Measurements from ENCODE around the gene TMED6.

TMED6 gene

DNA sequence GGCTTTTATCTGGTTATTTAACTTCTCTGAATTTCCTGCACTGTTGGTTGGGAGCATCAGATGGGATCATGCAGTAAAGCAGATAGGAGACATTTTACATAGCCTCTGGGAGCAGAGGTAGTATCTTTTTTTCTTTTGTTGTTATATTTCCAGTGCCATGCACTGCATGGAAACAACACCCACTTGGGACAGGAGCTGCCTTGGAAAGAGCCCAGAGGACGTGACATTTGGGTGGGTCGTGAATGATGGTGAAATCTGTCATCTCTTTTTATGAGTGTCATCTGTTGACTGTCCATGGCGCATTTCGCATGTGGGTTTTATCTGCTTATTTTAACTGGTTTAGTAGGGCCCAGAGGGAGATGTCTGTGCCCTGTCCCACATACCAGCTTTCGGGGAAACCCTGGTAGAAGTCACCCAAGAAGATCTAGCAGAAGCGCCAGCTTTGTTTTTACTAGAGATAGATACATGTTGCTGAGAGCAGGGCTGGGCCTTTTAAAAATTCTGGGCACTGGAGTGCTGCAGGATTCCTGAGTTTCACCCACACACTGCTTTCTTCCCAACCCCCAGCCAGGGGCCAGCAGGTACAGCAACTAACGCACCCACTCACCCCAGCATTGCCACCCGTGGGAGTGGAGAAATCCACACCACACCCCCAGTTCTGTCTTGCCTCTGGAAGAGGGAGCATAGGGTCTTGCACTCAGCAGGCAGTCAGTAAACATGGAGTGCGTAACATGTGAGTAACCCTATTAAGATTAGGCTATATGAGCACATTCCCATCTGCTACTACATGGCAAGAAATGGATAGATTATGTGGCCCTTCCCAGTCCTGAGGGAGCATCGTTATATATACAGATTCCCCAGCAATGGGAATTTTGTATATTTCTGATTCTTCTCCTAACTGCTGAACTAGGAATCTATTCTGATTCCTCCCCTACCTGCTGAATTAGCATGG, 42.6 kb upstream of the TMED6 start:
- POLR2A ChIA-PET: interaction anchor here (0.9 kb wide), 1 partner anchor 361 kb away, joined by 3 read pairs; the partner anchor contains the start of gene NOB1
- DNase-seq (ENCODE audit: extremely low spot score): no peak
- CTCF ChIA-PET: interaction anchor here (0.6 to 1.0 kb wide), 2 partner anchors 134 to 361 kb away, joined by 3 to 6 read pairs; partner anchors contain the start of gene NOB1
- TF ChIP-seq L3MBTL2 (conservative IDR thresholded peaks at IDR 0.05) (no peak), LEF1 (IDR thresholded peaks at IDR 0.05; ENCODE audit: borderline replicate concordance) (no peak), ARNT (IDR thresholded peaks at IDR 0.05) (no peak), SP1 (IDR thresholded peaks at IDR 0.05) (no peak), FOXA1 (IDR thresholded peaks at IDR 0.05) (no peak), ELF4 (IDR thresholded peaks at IDR 0.05) (no peak), TARDBP (IDR thresholded peaks at IDR 0.05) (no peak), NFRKB (IDR thresholded peaks at IDR 0.05) (no peak), SUZ12 (IDR thresholded peaks at IDR 0.05) (no peak), CTBP1 (IDR thresholded peaks at IDR 0.05; ENCODE audit: borderline replicate concordance) (no peak), HDGF (IDR thresholded peaks at IDR 0.05; ENCODE audit: borderline replicate concordance) (no peak), BHLHE40 (IDR thresholded peaks at IDR 0.05; ENCODE audit: borderline replicate concordance) (no peak), FOXM1 (IDR thresholded peaks at IDR 0.05; ENCODE audit: borderline replicate concordance) (no peak), ZNF384 (IDR thresholded peaks at IDR 0.05) (no peak), FOXK2 (IDR thresholded peaks at IDR 0.05) (no peak)
- TF ChIP-seq, protein P1, sequence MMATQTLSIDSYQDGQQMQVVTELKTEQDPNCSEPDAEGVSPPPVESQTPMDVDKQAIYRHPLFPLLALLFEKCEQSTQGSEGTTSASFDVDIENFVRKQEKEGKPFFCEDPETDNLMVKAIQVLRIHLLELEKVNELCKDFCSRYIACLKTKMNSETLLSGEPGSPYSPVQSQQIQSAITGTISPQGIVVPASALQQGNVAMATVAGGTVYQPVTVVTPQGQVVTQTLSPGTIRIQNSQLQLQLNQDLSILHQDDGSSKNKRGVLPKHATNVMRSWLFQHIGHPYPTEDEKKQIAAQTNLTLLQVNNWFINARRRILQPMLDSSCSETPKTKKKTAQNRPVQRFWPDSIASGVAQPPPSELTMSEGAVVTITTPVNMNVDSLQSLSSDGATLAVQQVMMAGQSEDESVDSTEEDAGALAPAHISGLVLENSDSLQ (IDR thresholded peaks at IDR 0.05): no peak

DNA sequence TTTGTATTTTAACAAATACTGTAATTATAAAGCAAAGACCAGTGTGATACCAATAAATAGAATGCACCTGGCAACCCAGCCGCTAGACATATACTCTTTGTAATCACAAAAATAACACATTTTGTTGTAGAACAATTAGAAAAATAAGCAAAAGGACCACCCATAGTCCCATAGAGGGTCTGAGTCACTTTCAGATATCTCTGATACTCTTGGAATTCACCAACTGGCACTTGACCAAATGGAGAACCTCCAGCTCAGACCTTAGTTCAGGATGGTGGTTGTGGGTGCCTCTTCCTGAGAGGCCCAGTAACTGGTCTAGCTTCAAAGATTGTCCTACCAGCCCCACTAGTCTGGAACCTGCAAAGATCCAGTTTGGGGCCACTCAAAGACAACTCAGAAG, 35.0 kb upstream of the TMED6 start:
- DNase-seq (ENCODE audit: extremely low spot score): no peak
- CTCF ChIA-PET: no interaction called here
- POLR2A ChIA-PET: no interaction called here
- TF ChIP-seq FOXA1 (IDR thresholded peaks at IDR 0.05): no peak
- no peak for TF ChIP-seq BHLHE40 (IDR thresholded peaks at IDR 0.05; ENCODE audit: borderline replicate concordance)
- no peak for TF ChIP-seq SP1 (IDR thresholded peaks at IDR 0.05)
- no peak for TF ChIP-seq LEF1 (IDR thresholded peaks at IDR 0.05; ENCODE audit: borderline replicate concordance)
- TF ChIP-seq TARDBP (IDR thresholded peaks at IDR 0.05): no peak
- no peak for TF ChIP-seq FOXM1 (IDR thresholded peaks at IDR 0.05; ENCODE audit: borderline replicate concordance)
- TF ChIP-seq L3MBTL2 (conservative IDR thresholded peaks at IDR 0.05): no peak

DNA sequence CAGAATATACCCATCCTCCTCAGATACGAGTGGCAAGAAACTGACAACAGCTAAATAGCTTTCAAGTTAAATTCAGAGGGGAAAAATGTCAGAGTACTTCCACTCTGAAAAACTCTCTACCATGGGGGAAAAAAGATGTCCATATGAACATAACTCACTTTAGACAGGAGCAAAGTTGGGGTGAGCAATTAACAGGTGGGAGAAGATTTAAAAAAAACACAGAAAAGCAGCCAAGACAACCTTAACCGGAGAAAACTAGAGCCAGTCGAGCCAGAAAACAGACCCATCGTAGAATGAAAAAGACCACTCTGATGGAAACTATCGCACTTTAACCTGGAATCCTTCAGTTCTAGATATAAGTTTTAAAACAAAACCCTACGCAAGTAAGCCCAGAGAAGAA, 33.4 kb upstream of the TMED6 start:
- POLR2A ChIA-PET: interaction anchor here (0.8 to 1.0 kb wide), 2 partner anchors 38 to 369 kb away, joined by 3 read pairs; no protein-coding TSS in a partner anchor
- TF ChIP-seq FOXK2 (IDR thresholded peaks at IDR 0.05) (no peak), NFRKB (IDR thresholded peaks at IDR 0.05) (no peak), ARNT (IDR thresholded peaks at IDR 0.05) (no peak), TARDBP (IDR thresholded peaks at IDR 0.05) (no peak), FOXM1 (IDR thresholded peaks at IDR 0.05; ENCODE audit: borderline replicate concordance) (no peak), SP1 (IDR thresholded peaks at IDR 0.05) (no peak), L3MBTL2 (conservative IDR thresholded peaks at IDR 0.05) (no peak), ZNF384 (IDR thresholded peaks at IDR 0.05) (no peak), FOXA1 (IDR thresholded peaks at IDR 0.05) (no peak), SUZ12 (IDR thresholded peaks at IDR 0.05) (no peak), BHLHE40 (IDR thresholded peaks at IDR 0.05; ENCODE audit: borderline replicate concordance) (no peak), CTBP1 (IDR thresholded peaks at IDR 0.05; ENCODE audit: borderline replicate concordance) (no peak), HDGF (IDR thresholded peaks at IDR 0.05; ENCODE audit: borderline replicate concordance) (no peak), LEF1 (IDR thresholded peaks at IDR 0.05; ENCODE audit: borderline replicate concordance) (no peak)
- TF ChIP-seq, protein P1 (IDR thresholded peaks at IDR 0.05): no peak
- CTCF ChIA-PET: interaction anchor here (0.7 kb wide), 1 partner anchor 148 kb away, joined by 3 read pairs; no protein-coding TSS in a partner anchor
- DNase-seq (ENCODE audit: extremely low spot score): no peak

DNA sequence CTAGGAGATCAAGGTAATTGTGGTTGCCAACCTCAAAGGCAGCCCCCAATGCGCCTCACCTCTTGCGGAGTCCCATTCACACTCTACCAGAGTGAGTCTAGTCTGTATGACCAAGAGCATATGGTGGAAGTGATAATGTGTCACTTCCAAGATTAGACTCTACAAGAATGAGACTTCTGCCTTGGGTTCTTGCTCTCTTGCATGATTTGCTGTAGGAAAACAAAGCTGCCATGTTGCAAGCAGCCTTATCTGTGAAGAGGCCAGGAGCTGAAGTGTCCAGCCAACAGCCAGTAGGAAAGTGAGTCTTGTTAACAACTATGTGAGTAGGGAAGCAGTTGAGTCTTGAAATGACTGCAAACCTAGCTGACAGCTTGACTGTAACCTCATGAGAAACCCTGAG, 30.8 kb upstream of the TMED6 start:
- DNase-seq (ENCODE audit: extremely low spot score): no peak
- CTCF ChIA-PET: no interaction called here
- POLR2A ChIA-PET: interaction anchor here (1.3 to 1.7 kb wide), 2 partner anchors 9 to 43 kb away, joined by 3 read pairs; no protein-coding TSS in a partner anchor
- TF ChIP-seq ELF4 (IDR thresholded peaks at IDR 0.05) (no peak), BHLHE40 (IDR thresholded peaks at IDR 0.05; ENCODE audit: borderline replicate concordance) (no peak), L3MBTL2 (conservative IDR thresholded peaks at IDR 0.05) (no peak), TARDBP (IDR thresholded peaks at IDR 0.05) (no peak), FOXM1 (IDR thresholded peaks at IDR 0.05; ENCODE audit: borderline replicate concordance) (no peak), ZNF384 (IDR thresholded peaks at IDR 0.05) (no peak), ARNT (IDR thresholded peaks at IDR 0.05) (no peak), SUZ12 (IDR thresholded peaks at IDR 0.05) (no peak), SP1 (IDR thresholded peaks at IDR 0.05) (no peak), CTBP1 (IDR thresholded peaks at IDR 0.05; ENCODE audit: borderline replicate concordance) (no peak), FOXK2 (IDR thresholded peaks at IDR 0.05) (no peak), FOXA1 (IDR thresholded peaks at IDR 0.05) (no peak), HDGF (IDR thresholded peaks at IDR 0.05; ENCODE audit: borderline replicate concordance) (no peak), LEF1 (IDR thresholded peaks at IDR 0.05; ENCODE audit: borderline replicate concordance) (no peak), NFRKB (IDR thresholded peaks at IDR 0.05) (no peak)
- TF ChIP-seq, protein P1 (IDR thresholded peaks at IDR 0.05): no peak

DNA sequence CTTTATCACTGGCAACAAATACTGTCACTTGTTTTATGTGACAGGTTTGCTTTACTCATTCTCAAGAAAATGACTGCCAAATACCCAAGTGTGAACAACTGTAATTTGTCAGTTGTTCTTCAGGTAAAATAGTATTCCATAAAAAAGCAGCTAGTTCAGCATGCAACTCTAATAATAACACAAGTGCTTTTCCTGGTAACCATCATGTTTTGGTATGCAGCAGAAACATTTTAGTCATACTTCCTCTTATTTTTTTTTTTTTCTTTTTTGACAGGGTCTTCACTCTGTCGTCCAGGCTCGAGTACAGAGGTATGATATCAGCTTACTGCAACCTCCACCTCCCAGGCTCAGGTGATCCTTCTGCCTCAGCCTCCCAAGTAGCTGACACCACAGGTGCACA, 29.6 kb upstream of the TMED6 start:
- POLR2A ChIA-PET: no interaction called here
- CTCF ChIA-PET: interaction anchor here (0.7 kb wide), 1 partner anchor 15 kb away, joined by 5 read pairs; no protein-coding TSS in a partner anchor
- DNase-seq (ENCODE audit: extremely low spot score): no peak
- TF ChIP-seq FOXM1 (IDR thresholded peaks at IDR 0.05; ENCODE audit: borderline replicate concordance) (no peak), FOXK2 (IDR thresholded peaks at IDR 0.05) (no peak), NFRKB (IDR thresholded peaks at IDR 0.05) (no peak), ZNF384 (IDR thresholded peaks at IDR 0.05) (no peak), LEF1 (IDR thresholded peaks at IDR 0.05; ENCODE audit: borderline replicate concordance) (no peak), CTBP1 (IDR thresholded peaks at IDR 0.05; ENCODE audit: borderline replicate concordance) (no peak), BHLHE40 (IDR thresholded peaks at IDR 0.05; ENCODE audit: borderline replicate concordance) (no peak), FOXA1 (IDR thresholded peaks at IDR 0.05) (no peak), L3MBTL2 (conservative IDR thresholded peaks at IDR 0.05) (no peak)
- TF ChIP-seq, protein P1 (IDR thresholded peaks at IDR 0.05): no peak

Measured in HEK293T (cell line).